Stimulated activated CD4-positive, alpha-beta T cell treated with anti-CD3 and anti-CD28 coated beads, Interleukin-2, amount 100 ng/mL, for 4 hours (primary cell): ENCODE measurements around the gene FADS3.

Source experiments
- DNase-seq: peaks from one replicate; pipeline ENCODE4 v3.0.0-alpha.2; 2020; ENCODE audit warnings: low read depth

FADS3 gene

GRCh38 chr11:61913699-61914395, 22.5 kb upstream of the FADS3 start:
- no peak for DNase-seq

GRCh38 chr11:61912991-61913698, 21.8 kb upstream of the FADS3 start:
- DNase-seq = no peak

- DNase-seq = no peak
Observed at GRCh38 chr11:61912530-61912898, 21.2 kb upstream of the FADS3 start.

DNA sequence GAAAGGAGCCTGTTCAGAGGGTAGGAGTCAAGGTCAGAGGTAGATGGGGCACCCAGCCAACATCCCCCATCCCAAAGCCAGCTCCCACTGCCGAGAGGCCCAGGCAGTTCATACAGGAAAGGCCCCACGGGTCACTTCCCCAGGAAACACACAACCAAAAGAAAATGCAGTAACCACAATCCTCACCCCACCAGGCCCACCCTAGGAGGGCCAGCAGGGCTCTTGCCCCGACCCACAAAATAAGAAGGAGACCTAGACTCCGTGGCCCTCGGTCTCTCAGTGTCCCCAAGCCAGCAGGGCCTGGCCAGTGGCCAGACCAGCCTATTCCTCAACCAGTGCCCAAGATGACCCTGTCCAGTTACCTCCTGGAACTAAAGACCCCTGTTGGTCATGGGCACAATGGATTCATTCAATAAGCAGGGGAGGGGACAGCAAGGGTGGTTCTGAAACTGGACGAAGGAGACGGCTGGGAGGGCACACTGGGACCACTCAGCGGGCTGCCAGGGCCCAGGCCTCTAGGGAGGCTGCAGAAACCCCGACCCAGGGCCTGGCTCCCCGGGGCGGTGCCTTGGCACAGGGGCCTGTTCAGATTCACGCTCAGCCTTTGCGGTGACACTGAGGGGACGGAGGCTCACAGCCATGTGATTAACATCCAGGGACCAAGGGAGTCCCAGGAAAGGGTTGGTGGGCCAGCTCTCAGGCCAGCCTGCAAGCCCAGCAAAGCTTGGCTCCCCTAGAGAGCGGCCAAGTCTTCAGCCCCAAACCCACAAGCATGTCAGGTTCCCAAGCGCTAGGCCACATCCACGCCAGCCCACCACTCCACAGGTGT, 20.6 kb upstream of the FADS3 start:
- DNase-seq = no peak

DNA sequence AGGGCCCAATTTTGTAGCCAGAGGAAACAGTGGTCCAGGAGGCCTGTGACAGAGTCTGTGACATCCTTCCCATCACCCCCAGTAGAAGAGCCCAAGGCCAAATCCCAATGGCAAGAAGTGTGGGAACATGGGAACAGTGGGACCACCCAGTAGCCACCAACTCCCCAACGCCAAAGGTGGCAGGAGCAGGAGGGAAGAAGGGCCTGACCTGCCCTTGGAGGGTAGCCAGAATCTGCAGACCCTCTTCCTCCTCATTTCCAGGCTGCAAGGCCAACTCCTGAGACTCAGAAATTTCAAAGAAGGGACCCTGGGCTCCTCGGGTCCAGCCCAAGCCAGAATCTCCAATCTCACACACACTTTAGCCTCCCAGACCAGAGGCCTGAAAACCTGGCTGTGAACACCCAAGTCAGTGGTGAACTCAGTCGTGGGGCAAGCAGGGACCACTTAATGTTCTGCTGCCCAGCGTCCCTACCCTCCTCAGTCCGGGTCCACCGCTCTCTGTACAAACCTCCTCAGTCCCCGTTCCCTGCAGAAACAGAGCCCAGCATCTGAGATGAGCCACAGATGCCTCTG, 19.9 kb upstream of the FADS3 start:
- no peak for DNase-seq

GRCh38 chr11:61910187-61911127, 19.1 kb upstream of the FADS3 start:
- DNase-seq = no peak

DNA sequence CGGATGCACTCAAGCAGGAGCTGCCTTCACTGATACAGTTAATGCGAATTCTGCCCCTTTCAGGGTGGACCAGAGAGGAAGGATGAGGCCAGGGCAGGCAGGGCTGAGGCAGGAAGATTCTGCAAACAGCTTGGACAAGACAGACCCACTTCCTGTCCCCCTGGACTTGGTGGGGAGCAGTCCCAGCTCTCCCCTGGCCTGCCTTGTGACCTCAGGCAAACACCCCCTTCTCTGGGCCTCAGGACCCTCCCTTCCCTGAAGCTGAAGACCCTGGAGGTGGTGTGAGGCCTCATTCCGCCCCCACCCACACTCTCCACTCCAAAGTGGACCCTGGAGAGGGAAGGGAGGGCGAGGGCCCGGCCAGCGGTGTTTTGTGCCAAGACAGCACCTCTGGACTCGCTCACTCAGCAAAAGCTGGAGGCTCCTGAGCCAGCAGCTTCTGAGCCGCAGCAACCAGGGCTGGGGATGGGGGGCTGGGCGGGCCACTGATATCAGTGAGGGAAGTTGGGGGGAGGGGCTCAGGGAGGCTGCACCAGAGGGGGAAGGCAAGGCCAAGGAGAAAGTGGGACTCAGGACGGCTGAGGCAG, 17.5 kb upstream of the FADS3 start:
- no peak for DNase-seq

DNA sequence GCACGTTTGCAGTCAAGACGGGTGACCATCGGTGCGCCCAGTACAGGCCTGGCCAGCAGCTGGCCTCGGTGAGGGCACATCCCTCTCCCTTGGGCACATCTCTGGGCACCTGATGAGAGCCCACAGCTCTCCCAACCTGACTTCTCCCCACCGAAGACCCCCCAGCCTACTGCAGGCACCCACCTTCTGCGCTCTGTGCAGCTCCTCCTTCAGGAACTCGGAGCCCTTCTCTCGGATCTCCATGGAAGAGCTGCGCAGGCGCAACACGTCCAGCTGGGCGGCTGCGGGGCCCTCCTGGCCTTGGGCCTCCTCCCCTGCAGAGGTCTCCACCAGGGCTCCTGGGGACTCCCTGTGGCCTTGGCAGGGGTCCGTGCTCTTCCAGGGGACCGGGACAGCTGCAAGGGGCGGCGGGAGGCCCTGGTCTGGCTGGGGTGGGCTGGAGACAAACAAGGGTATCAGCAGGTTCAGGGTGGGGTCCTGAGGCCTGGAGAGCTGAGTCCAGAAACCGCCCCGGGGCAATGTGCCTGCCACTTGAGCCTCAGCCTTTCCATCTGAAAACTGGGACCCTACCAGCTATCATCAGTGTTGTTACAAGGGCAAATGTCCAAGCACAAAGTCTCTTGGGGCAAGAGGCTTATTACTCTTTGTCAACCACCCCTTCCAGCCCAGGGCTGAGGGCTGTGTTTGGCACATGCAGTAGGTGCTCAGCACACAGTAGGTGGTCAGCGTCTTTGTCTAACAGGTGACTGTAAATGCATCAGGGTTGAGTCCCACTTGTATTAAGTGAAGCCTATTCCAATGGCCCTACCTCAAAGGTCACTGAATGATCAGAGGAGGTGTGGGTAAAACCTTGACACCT, 16.8 kb upstream of the FADS3 start:
- no peak for DNase-seq

DNA sequence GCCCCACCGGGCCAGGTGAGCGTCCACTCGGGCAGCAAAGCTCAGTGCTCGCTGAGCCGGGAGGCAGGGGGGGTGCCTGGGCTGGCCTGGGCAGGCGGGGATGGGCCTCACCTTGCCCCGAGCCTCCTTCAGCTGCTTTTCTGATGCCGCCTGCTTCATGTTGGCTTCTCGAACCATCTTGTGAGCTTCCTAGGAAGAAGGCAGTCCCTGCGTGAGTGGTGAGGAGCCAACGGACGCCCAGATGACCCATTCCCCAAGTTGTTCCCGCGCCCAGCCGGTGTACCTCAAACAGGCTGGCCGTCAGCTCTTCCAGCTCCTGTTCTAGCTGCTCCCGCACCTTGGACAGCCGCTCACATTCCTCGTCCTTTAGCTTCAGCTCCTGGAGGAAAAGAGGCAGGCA, 15.9 kb upstream of the FADS3 start:
- DNase-seq = no peak

DNA sequence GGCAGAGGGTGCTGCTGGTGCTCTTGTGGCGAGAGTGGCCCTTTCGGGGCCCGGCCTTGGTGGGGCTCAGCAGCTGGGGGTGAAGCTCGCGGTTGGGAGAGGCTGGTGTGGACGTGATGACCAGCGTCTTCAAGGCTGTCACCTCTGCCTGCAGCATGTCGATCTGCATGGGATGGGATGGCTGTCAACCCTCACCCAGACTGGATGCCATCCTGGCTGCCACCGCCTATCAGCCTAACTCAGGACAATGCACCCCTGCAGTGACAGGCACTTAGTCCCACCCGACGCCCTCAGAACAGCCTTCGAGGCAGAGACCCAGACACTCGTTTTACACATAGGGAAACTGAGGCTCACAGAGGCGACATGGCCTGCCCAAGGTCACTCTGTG, 15.2 kb upstream of the FADS3 start:
- DNase-seq = no peak

- DNase-seq = no peak
Observed at GRCh38 chr11:61905801-61906521, 14.6 kb upstream of the FADS3 start.

- no peak for DNase-seq
Observed at GRCh38 chr11:61905067-61905696, 13.8 kb upstream of the FADS3 start.

- DNase-seq = no peak
Observed at GRCh38 chr11:61904539-61905048, 13.2 kb upstream of the FADS3 start.

- no peak for DNase-seq
Observed at GRCh38 chr11:61903845-61904244, 12.5 kb upstream of the FADS3 start.

DNA sequence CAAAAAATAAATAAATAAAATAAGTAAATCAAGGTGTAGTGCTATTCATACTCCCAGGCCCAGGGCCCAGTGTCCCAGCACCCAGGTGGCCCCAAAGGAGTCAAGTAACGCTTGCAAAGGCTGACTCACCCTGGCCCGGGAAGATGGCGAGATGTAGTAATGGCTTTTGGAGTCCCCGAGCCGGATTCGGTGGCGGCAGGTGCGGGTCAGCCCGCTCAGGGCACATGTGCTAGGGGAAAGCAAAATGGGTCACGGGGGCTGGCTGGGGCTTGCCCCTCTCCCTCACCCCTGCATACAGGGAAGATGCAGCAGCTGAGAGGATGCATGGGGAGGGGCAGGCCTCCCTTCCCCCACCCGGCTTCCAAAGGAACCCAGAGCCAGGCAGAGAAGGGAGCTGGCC, 11.0 kb upstream of the FADS3 start:
- no peak for DNase-seq

GRCh38 chr11:61901397-61901796, 10.1 kb upstream of the FADS3 start:
- DNase-seq = no peak

GRCh38 chr11:61900251-61900650, 8.9 kb upstream of the FADS3 start:
- no peak for DNase-seq

DNA sequence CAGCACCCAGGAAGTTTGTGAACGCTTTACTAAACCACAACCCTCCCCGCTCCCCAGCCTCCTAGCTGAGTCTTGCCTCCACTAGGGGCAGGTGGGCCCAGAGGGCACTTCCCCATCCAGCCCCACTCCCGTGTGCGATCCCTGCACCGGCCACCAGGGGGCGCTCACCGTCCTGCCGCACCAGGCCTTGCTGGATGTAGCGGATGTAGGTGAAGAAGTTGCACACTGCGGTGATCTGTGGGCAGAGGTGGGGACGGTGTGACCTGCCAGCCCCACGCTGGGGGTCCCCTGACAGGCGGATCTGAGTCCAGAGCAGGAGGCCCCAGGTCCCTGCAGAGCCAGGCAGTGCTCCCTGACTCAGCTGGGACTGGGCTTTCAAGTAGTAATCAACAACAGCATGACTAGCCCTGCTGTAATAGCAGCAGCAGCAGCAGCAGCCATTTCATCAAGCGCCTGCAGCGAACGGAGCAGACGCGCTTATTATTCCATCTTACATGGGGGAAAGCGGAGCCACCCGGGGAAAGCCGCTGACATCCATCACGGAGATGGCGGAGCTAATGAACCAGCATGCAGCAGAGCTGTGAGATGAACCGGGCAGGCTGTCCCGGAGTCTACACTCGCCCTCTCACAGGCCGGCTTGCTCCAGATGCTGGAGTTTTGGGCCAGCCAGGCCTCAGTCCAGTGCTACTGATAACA, 7.9 kb upstream of the FADS3 start:
- DNase-seq = peak; percentile 81
